ENCODE data around the gene EIF4E. TPM values are rescaled to one million over a fixed set of nuclear protein-coding genes. Genes with fewer than 3 reads are reported as not detected.
"Not testable (repeated sequence)": the region's sequence is repeated elsewhere in the genome, so short reads cannot be mapped to it uniquely, and the experiment has no call there.

The EIF4E gene
- total RNA-seq, 1 donor from 2014 or later: 57.5 TPM

- intact Hi-C loops (cut with DNase I): no loop called here
- no peak for DNase-seq (ENCODE audit: low spot score)
These were observed 37.2 kb downstream of the EIF4E start for GRCh38 chr4:98891478-98892337.

- no peak for DNase-seq (ENCODE audit: low spot score)
- intact Hi-C loops (cut with DNase I): no loop called here
These were observed 38.1 kb downstream of the EIF4E start for GRCh38 chr4:98890702-98891455.

DNA sequence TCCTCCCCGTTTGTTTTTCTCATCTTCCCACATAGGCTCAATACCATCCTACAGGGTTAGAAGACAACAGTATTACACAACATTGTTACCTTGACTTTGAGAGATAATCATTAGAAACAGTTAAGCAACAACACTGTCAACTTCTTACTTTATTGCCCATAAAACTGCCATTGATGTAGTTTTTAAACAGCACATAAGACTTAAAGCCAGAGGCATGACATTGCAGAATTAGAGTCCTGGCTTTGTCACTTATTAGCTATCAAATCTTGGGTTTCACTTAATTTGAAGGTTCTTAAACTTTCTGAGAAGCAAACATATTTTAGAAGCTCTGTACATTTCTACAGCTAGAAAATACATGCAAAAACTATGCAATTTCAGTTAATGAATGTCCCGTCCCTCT, 41.8 kb downstream of the EIF4E start:
- no peak for DNase-seq (ENCODE audit: low spot score)
- intact Hi-C loops (cut with DNase I): no loop called here

DNA sequence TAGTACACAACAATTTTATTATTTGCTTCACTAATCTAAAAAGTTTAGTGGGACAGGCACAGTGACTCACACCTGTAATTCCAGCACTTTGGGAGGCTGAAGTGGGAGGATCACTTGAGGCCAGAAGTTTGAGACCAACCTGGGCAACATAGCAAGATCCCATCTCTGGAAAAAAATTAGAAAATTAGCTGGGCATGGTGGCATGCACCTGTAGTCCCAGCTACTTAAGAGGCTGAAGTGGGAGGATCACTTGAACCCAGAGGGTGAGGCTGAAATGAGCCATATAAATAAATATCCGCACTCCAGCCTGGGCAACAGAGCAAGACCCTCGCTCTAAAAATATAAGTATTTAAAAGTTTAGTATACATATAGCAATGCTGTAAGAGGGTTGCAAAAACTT, 42.6 kb downstream of the EIF4E start:
- intact Hi-C loops (cut with DNase I); DNase-seq (ENCODE audit: low spot score): not testable (repeated sequence)

- DNase-seq (ENCODE audit: low spot score); intact Hi-C loops (cut with DNase I): not testable (repeated sequence)
These were observed 48.0 kb downstream of the EIF4E start for GRCh38 chr4:98880884-98881283.

DNA sequence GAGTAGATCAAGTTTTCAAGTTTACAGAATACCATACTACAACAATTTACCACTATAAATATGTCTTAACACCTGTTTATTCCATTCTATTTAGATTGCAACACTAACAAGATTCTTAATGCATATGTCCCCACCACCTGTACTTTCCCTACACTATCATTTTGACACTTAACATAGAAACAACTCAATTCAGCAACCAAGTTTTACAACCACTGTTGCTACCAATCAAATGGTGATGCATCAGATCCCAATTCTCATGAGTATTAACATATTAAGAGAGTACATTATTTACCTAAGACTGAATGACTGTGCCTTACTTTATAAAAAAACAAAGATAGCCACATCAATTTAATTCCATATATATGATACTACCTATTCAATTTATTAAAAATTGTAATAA, 49.4 kb downstream of the EIF4E start:
- intact Hi-C loops (cut with DNase I): no loop called here
- DNase-seq (ENCODE audit: low spot score): no peak

- intact Hi-C loops (cut with DNase I): no loop called here
- DNase-seq (ENCODE audit: low spot score): no peak
These were observed 55.9 kb downstream of the EIF4E start for GRCh38 chr4:98873059-98873458.

DNA sequence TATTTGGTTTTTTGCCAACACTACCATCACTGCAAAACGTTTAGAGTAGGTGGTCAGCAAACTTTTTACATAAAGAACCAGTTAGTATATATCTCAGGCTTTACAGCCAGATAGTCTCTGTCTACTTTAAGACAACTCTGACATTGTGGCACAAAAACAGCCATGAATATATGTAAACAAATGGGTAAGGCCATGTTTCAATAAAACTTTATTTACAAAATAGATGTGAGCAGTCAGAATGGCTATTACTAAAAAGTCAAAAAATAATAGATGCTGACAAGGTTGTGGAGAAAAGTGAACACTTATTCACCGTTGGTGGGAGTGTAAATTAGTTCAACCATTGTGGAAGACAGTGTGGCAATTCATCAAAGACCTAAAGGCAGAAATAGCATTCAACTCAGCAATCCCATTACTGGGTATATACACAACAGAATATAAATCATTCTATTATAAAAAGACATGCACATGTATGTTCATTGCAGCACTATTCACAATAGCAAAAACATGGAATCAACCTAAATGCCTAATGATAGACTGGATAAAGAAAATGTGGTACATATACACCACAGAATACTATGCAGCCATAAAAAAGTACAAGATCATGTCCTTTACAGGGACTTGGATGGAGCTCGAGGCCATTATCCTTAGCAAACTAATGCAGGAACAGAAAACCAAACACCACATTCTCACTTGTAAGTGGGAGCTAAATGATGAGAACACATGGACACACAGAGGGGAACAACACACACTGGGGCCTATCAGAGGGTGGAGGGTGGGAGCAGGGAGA, 56.6 kb downstream of the EIF4E start:
- DNase-seq (ENCODE audit: low spot score); intact Hi-C loops (cut with DNase I): not testable (repeated sequence)

GRCh38 chr4:98867648-98868047, 61.3 kb downstream of the EIF4E start:
- no peak for DNase-seq (ENCODE audit: low spot score)
- intact Hi-C loops (cut with DNase I): no loop called here

GRCh38 chr4:98865059-98865458, 63.9 kb downstream of the EIF4E start:
- intact Hi-C loops (cut with DNase I): no loop called here
- no peak for DNase-seq (ENCODE audit: low spot score)

DNA sequence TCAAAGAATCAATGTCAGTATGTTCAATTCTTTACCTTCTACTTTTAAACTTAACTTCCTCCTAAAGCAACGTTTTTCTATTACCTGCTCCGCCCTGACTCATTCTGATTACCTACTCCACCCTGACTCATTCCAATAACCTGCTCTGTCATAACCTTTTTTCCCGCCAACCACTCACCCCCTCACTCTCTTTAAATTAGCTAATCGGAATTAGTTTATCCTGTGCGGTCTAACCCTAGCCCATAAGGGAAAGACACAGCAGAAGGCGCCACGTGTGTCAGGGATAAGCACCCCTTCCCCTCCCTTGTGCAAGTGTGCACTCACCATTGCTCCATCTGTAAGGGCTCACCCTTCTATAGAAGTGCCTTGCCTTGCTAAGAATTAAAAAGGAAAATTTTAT, 64.4 kb downstream of the EIF4E start:
- no peak for DNase-seq (ENCODE audit: low spot score)
- intact Hi-C loops (cut with DNase I): no loop called here

DNA sequence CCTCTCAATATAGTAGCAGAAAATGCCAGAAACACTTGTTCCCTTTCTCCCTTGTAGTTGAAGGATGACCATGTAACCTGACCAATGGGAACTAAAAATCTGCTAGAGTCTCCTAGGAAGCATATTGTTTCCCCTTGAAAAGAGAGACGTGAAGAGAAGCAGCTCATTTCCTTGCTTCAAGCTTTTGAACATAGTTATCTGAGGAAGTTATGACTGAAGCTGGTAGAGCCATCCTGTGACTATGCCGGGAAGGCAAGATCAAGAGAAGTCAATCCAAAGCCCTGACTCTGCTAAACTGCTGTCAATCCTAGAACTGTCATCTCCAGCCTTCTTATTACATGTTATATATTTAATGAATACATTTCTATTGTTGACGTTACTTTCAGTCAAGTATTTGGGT, 66.6 kb downstream of the EIF4E start:
- intact Hi-C loops (cut with DNase I): no loop called here
- DNase-seq (ENCODE audit: low spot score): no peak

DNA sequence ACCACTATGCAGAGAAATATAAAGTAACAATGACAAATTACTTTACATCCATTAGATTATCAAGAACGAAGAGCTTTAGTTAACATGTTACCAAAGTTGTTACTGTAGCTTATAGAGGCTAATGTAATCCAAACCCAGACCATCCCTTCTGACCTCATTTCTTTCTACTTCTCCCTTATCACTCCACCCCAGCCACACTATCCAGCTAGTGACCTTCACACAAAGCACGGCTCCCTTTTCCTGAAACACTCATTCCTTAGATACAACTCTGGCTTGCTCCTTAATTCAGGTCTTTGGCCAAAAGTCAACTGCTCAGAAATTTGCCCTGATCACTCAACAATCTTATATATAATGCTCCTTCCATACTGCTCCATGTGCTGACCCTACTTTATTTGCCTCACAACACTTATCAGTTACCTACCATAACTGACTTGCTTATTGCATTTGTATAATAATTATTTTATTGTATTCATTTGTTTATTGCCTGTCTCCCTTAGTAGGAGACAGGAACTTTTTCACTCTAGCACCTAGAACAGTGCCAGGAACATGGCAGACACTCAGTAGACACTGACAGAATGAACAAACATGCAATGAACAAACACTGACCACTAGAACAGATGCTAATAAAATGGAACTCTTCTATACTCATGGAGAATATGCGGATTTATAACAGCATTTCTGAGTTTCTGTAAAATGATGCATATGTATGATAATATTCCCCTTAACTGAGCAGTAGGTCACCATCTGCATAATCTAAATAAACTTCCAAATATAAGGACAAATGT, 67.6 kb downstream of the EIF4E start:
- DNase-seq (ENCODE audit: low spot score): no peak
- intact Hi-C loops (cut with DNase I): no loop called here

DNA sequence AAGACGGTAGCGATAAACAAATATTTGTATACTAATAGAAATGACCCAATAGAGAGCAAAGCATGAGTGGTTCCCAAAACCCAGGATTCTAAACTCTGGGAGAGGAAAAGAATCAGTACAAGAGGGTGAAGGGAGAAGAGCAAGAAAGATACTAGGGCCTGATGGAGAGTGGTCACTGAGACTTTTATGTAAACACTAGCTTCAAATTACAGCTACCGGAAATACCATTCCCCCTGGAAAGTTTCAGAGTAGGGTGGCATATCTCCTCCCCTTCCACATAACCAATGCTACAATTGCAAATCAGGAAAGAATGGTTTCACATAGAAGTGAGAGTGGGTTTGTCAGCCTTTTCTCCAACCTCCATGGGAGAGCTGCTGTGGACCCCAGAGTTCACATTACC, 77.1 kb downstream of the EIF4E start:
- intact Hi-C loops (cut with DNase I): no loop called here
- DNase-seq (ENCODE audit: low spot score): no peak

DNA sequence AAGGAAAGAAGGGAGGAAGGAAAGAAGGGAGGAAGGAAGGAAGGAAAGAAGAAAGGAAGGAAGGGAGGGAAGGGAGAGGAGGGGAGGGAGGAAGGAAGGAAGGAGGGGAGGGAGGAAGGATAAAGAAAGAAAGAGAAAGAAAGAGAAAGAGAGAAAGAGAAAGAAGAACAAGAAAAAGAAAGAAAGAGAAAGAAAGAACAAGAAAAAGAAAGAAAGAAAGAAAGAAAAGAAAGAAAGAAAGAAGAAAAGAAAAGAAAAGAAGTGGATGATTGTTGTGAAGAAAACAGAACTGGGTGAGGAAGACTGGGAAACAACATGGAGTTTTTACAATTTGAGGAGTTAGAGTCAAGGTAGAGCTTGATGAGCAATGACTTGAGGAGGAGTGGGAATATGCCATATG, 78.0 kb downstream of the EIF4E start:
- DNase-seq (ENCODE audit: low spot score): no peak
- intact Hi-C loops (cut with DNase I): no loop called here

DNA sequence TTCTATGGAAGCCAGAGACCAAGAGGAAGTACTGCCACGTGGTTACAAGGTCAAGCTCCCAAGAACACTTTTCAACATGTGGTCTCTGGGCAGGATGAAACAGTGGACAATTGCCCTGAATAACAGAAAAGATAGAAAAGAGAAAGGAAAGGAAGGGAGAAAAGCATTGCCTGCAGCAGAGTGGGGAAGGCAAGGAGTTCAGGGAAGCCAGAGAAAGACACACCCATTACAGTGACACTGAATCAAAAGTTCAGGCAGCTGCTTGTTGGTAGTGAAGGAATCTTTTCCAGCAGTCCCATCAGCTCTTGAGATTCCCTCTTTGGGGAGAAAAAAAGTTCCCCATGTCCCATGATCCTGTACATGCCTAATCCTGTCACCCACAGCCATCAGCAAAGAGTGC, 80.5 kb downstream of the EIF4E start:
- intact Hi-C loops (cut with DNase I): no loop called here
- no peak for DNase-seq (ENCODE audit: low spot score)

GRCh38 chr4:98845960-98846359, 83.0 kb downstream of the EIF4E start:
- intact Hi-C loops (cut with DNase I): no loop called here
- no peak for DNase-seq (ENCODE audit: low spot score)

- intact Hi-C loops (cut with DNase I): not testable (repeated sequence)
These were observed 86.0 kb downstream of the EIF4E start for GRCh38 chr4:98842917-98843316.

GRCh38 chr4:98838977-98839618, 89.8 kb downstream of the EIF4E start:
- no peak for DNase-seq (ENCODE audit: low spot score)
- intact Hi-C loops (cut with DNase I): loop anchor here (10.0 kb wide), 1 partner anchor 216 kb away; no protein-coding TSS in a partner anchor

More at GRCh38 chr4:98842917-98843316, 86.0 kb downstream of the EIF4E start:
- not testable (repeated sequence) for DNase-seq (ENCODE audit: low spot score)
